ENCODE measurements around the gene HSPA1B.
A peak's percentile ranks its signal among the peaks of the same experiment; 100 is the strongest.
"Not testable (repeated sequence)": the region's sequence is repeated elsewhere in the genome, so short reads cannot be mapped to it uniquely, and the experiment has no call there.

HSPA1B gene

DNA sequence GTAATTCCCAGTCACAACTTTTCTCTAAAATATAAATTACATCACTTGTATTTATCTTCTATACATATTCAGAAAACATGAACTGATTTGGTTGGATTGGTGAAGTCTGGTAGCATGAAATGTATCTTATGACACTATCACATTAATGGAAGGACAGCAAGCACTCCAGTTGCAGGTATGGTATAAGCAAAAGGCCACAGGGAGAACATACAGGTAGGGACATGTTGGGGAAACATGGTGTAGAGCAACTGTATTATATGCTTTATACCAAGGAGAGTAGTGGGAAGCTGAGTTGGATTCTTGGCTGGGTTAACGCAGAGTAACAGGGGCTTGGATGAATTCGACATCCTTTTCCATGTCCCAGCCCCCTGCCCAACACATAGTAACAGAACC is 30.5 kb upstream of the HSPA1B start:
- no peak for DNase-seq (ENCODE audit: low read depth, low spot score)
- peak overlapping the region; percentile 94 for H3K27ac ChIP-seq

DNA sequence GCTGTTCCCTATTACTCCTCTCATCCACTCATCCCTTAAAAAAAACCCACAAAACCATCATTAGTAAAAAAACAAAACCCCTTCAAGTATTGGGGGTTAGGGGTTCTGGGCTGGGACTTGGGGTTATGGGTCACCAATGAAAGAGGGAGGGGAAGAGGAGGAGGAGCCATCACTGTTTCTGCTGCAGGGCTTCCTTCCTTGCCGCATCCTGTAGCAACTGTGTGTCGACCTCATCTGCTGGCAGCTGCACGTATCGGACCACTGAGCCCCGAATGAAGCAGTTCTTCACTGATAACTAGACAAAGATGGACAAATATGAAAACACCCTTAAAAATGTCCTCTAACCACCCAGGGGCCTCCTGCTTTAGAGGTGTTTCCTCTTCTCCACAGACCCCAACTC is 29.9 kb upstream of the HSPA1B start:
- H3K27ac ChIP-seq: peak overlapping the region; percentile 94
- no peak for DNase-seq (ENCODE audit: low read depth, low spot score)

DNA sequence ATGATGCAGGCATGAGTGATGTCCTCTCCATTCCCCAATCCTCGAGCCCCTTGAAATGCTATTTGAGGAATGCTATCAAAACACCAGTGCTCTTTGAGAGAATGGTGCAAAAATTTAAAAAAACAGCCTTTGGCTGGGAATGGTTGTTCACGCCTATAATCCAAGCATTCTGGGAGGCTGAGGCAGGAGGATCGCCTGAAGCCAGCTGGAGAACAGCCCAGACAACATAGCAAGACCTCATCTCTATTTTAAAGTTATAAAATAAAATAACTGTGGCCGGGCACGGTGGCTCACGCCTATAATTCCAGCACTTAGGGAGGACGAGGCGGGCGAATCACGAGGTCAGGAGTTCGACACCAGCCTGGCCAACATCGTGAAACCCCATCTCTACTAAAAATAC is 27.8 kb upstream of the HSPA1B start:
- DNase-seq (ENCODE audit: low read depth, low spot score): no peak
- no peak overlapping the region for H3K27ac ChIP-seq

DNA sequence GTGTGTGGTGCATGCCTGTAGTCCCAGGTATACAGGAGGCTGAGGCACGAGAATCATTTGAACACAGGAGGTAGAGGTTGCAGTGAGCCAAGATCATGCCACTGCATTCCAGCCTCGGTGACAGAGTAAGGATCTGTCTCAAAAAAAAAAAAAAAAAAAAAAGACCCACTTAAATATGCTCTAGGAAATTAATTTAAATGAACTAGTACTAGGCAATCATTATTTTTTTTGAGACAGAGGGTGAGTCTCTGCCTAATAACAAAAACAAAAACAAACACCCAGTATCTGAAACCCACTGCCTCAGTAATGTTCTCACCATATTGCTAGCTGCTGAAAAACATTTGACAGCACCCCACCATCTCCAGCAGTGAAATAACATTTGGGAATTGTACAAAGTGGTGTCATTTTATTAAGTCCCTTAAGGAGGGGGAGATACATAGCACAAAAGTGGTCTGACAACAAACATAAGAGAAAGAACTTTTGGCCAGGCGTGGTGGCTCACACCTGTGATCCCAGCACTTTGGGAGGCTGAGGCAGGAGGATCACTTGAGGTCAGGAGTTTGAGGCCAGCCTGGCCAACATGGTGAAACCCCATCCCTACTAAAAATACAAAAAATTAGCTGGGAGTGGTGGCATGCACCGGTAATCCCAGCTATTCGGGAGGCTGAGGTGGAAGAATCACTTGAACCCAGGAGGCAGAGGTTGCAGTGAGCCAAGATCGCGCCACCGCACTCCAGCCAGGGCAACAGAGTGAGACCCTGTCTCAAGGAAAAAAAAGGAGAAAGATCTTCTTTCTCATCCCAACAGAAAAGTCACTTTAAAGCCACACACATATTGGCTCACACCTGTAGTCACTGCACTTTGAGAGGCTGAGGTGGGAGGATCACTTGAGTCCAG is 26.3 kb upstream of the HSPA1B start:
- not testable (repeated sequence) for DNase-seq (ENCODE audit: low read depth, low spot score); H3K27ac ChIP-seq

DNA sequence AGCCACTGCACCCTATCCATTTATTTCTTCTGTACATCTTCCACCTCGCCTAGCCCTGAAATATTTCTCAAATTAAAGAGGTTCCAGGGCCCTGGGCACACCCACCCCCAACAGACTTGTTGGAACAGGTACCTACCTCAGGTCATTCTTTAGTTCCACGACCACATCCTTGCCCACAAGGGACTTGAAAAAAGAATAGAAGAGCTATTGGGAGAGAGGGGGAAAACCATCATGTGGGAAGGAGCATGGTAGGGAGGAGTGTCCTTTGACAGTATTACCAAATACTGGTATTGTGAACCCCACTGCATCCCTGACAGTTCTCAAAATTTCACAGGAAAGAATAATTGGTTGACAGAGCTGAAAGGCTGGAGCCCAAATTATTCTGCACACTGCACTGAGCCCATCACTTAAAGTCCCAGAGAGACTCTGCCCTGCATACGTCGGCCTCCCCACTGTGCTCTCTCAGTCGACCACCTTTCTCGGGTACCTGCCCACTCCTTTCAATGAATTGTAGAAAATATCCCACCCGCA is 21.5 kb upstream of the HSPA1B start:
- DNase-seq (ENCODE audit: low read depth, low spot score): no peak

DNA sequence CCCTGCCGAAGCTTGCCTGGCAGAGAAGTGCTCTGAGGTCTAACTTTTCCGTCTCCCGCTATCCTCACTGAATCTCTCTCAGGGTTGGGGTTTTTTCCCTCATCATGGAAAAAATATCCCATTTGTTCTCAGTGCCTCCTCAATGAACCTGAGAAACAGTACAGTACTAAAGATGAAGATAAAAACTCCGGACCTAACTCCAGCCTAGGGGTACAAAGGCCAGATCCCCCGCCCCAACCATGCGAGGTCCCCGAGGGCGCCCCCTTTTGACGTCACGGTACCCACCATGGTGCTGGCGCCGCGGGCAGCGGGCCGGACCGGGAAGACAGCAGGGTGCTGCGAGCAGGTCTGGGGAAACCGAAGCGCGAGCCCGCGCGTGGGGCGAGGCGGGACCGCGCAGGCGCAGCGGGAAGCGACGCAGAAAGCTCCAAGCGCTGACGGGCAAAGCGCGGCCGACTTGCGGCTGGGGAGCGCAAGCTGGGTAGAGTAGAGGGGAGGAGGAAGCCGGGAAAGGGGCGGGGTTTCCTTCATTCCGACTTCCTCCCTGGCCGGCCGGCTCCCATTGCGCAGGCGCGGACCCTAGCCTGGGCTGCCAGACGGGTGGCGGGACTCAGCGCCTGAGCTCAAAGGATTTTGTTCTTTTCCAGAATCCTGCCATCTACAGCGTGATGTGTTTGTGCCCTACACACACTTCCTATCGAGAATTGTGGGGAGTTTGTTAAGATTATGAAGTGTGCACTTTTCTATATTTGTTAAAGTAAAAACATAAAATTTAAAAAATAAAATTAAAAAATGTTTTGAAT is 20.9 kb upstream of the HSPA1B start, which contains the start of gene LSM2:
Gene LSM2, minus strand, starts transcription at position 497 of the 803 bp plus-strand sequence. Its CDS starts 209 bp downstream, at position 288.
- no peak for DNase-seq (ENCODE audit: low read depth, low spot score)
- peak within 1 kb of the TSS; percentile 70 for H3K27ac ChIP-seq

More for the DNA sequence above, 21.5 kb upstream of the HSPA1B start:
- peak overlapping the region; percentile 70 for H3K27ac ChIP-seq

DNA sequence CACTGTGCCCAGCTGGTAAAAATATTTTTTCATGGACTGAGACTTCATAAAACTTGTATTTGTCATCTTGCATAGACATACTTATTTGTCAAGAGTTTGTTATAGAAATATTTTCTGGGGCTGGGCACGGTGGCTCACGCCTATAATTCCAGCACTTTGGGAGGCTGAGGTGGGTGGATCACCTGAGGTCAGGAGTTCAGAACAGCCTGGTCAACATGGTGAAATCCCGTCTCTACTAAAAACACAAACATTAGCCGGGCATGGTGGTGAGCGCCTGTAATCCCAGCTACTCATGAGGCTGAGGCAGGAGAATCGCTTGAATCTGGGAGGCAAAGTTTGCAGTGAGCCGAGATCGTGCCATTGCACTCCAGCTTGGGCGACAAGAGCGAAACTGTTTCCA is 18.9 kb upstream of the HSPA1B start:
- not testable (repeated sequence) for H3K27ac ChIP-seq; DNase-seq (ENCODE audit: low read depth, low spot score)

DNA sequence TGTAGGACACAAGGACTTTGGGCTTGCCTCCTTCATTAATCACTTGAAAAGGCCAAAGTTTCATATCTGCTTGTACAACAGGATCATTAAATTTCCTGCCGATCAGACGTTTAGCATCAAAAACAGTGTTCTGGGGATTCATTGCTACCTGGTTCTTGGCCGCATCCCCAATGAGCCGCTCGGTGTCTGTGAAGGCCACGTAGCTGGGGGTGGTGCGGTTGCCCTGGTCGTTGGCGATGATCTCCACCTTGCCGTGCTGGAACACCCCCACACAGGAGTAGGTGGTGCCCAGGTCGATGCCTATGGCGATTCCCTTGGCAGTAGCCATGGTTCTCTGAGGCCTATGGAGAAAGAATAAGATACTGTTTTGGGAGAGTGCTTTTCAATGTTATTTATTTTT is 15.9 kb upstream of the HSPA1B start:
- no peak for DNase-seq (ENCODE audit: low read depth, low spot score)
- no peak overlapping the region for H3K27ac ChIP-seq

DNA sequence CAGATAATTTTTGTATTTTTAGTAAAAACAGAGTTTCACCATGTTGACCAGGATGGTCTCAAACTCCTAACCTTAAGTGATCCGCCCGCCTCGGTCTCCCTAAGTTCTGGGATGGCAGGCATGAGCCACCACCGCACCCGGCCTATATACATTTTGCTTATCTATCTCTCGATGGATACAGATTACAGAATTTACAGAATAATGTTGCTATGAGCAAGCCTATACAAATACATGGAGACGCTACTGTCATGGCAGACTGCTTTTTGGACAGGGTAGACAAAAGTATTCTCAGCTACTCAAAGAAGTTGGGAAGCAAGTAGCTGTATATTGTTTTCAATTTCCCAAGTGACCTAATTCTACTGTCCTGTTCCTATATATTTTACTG is 14.1 kb upstream of the HSPA1B start:
- peak overlapping the region; percentile 90 for H3K27ac ChIP-seq

DNA sequence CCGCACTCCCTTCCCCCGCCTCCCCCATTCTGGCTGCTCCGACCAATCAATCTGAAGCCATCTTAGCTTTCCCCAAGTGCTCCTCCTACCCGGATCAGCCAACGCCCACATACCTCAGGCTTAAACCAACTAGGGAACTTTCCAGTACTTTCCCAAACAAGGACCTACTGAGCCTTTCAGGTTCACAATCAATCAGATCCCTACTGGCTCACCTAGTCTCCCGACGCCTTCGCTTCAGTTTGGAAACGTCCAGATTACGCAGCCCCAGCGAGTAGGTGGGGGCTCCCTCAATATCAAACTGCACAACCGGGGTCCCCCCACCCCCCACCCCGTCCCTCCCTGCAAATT is 12.9 kb upstream of the HSPA1B start:
- H3K27ac ChIP-seq: peak overlapping the region; percentile 90

More for the DNA sequence above, 14.1 kb upstream of the HSPA1B start:
- DNase-seq (ENCODE audit: low read depth, low spot score): no peak

DNA sequence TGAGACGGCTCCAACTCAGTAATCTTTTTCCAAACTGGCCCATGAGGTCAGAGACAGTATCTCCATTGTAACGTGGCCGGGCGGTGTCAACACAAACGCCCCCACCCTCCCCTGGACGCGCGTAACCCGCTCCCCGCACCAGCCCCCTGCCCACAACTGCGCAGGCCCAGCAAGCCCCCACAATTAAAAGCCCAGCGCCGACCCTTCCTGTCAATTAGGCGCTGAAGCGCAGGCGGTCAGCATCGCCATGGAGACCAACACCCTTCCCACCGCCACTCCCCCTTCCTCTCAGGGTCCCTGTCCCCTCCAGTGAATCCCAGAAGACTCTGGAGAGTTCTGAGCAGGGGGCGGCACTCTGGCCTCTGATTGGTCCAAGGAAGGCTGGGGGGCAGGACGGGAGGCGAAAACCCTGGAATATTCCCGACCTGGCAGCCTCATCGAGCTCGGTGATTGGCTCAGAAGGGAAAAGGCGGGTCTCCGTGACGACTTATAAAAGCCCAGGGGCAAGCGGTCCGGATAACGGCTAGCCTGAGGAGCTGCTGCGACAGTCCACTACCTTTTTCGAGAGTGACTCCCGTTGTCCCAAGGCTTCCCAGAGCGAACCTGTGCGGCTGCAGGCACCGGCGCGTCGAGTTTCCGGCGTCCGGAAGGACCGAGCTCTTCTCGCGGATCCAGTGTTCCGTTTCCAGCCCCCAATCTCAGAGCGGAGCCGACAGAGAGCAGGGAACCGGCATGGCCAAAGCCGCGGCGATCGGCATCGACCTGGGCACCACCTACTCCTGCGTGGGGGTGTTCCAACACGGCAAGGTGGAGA is 12.3 kb upstream of the HSPA1B start, which contains the start of the genes HSPA1A and HSPA1L:
Gene HSPA1A, plus strand, starts transcription at position 519 of the 814 bp plus-strand sequence. Its CDS starts 214 bp downstream, at position 733.
Gene HSPA1L, minus strand, starts transcription at position 259 of the 814 bp plus-strand sequence. CDS start 3,311 bp downstream, outside the sequence.
- DNase-seq (ENCODE audit: low read depth, low spot score): peak; percentile 79
- H3K27ac ChIP-seq: peak within 1 kb of the TSS; percentile 90

More for the DNA sequence above, 12.9 kb upstream of the HSPA1B start:
- DNase-seq (ENCODE audit: low read depth, low spot score): peak; percentile 93

DNA sequence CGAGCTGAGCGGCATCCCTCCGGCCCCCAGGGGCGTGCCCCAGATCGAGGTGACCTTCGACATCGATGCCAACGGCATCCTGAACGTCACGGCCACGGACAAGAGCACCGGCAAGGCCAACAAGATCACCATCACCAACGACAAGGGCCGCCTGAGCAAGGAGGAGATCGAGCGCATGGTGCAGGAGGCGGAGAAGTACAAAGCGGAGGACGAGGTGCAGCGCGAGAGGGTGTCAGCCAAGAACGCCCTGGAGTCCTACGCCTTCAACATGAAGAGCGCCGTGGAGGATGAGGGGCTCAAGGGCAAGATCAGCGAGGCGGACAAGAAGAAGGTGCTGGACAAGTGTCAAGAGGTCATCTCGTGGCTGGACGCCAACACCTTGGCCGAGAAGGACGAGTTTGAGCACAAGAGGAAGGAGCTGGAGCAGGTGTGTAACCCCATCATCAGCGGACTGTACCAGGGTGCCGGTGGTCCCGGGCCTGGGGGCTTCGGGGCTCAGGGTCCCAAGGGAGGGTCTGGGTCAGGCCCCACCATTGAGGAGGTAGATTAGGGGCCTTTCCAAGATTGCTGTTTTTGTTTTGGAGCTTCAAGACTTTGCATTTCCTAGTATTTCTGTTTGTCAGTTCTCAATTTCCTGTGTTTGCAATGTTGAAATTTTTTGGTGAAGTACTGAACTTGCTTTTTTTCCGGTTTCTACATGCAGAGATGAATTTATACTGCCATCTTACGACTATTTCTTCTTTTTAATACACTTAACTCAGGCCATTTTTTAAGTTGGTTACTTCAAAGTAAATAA is 10.2 kb upstream of the HSPA1B start:
- DNase-seq (ENCODE audit: low read depth, low spot score): not testable (repeated sequence)

DNA sequence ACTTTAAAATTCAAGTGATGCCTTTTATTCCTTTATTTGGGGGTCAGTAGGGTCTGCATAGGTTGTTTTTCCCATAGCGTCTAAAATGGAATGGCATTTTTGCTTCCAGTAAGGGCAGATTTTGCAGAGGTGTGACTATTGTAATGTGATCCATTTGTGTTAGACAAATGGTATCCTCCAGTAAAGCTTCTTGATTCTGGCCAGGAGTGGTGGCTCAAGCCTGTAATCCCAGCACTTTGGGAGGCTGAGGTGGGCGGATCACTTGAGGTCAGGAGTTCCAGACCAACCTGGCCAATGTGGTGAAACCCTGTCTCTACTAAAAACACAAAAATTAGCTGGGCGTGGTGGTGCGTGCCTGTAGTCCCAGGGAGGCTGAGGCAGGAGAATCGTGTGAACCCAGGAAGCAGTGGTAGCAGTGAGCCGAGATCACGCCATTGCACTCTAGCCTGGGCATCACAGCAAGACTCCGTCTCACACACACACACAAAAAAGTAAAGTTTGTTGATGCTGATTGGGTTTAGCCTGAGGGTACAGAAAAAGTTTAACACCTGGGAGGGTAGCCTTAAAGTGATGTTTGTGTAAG is 9.5 kb upstream of the HSPA1B start:
- peak overlapping the region; percentile 38 for H3K27ac ChIP-seq

More for the DNA sequence above, 10.2 kb upstream of the HSPA1B start:
- peak overlapping the region; percentile 38 for H3K27ac ChIP-seq

DNA sequence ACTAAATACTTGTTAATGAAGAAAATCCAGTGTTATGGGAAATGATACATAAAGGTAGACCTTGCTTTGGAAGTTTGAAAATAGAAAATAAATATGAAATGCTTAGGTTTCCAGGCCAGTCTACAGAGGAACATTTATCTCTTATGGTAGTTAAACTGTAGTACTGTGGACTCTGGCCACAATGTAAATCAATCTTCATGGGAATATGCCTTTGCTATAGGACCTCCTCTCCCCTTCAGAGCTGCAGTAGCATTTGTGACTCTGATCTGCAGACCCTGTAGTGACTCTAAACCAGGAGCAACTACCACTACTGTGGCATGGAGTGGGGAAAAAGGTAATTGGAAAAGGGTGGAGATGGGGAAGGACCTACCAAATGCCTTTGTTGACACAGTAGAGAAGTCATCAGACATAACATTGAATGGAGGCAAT is 7.7 kb upstream of the HSPA1B start:
- no peak for DNase-seq (ENCODE audit: low read depth, low spot score)
- H3K27ac ChIP-seq: no peak overlapping the region

More for the DNA sequence above, 9.5 kb upstream of the HSPA1B start:
- DNase-seq (ENCODE audit: low read depth, low spot score): not testable (repeated sequence)

DNA sequence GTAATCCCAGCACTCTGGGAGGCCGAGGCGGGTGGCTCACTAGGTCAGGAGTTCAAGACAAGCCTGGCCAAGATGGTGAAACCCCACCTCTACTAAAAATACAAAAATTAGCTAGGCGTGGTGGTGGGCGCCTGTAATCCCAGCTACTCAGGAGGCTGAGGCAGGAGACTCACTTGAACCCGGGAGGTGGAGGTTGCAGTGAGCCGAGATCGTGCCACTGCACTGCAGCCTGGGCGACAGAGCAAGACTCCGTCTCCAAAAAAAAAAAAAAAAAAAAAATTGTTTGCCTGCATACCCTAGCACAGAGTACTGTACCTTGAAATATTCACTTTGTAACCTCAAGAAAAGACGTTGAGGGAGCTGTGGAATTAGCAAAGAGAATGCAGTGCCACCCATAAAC is 7.1 kb upstream of the HSPA1B start:
- not testable (repeated sequence) for DNase-seq (ENCODE audit: low read depth, low spot score); H3K27ac ChIP-seq

DNA sequence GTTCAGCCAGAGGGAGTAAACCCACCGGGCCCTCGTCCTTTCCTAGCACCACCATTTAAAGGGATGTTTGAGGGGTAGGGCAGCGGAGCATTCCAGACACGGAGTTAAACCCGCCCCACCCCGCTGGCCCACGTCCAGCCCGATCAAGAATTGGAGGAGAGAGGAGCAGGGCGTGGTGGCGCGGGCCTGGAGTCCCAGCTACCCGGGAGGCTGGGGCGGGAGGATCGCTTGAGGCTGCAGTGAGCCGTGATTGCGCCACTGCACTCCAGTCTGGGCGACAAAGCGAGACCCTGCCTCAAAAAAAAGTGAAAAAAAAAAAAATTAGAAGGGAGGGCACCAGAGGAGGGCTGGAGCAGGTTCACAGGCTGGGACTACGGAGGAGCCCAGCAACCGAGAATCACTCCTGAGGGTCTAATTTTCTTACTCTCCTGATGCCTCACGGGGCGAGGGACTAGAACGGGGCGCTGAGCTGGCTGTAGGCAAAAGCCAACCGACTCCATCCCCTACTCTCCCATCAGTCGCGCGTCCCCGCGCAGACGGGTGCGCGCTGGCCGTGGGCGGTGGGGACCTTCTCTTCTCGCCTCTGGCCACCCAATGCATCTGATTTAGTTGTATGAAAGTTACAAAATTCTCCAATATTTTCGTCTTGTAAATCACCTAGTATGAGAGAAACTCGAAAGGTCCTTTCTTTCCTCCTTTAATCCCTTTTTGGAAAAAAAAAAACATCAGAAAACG is 6.1 kb upstream of the HSPA1B start:
- peak overlapping the region; percentile 96 for H3K27ac ChIP-seq
- no peak for DNase-seq (ENCODE audit: low read depth, low spot score)

DNA sequence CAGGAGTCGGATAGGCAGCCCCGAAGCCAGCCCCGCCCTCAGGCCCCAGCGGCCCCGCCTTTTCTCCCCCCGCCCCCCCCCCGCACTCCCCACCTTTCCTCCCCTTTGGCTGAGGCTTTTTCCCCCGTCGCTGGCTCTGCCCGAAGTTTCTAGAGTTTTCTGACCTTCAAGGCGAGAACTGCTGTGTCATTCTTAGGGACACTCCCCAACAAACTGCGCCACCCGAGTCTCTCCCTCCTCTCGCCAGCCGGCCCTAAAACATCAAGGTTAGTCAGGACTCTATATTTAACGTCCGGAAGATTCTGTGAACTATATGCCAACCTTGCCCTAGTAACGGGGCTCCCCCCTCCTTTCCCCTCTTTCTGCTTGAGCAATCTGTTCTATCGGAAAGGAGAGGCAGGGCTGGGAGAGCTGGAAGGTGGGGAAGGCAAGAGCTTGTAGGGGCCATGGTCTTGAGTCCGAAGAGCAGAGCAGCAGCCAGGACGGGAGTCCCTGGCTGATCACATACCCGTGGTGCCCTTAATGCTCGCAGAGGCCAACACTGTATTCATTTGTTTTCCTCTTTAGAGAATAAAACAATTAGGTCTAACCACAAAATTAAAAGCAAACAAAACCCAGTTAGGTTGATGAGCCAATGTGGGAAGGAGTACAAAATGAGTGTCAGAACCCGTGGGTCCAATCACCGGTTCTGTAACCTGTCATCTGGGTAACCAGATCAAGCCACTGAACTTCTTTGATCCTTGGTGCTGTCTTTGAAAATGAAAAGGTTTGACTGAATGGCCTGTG is 5.3 kb upstream of the HSPA1B start:
- H3K27ac ChIP-seq: peak overlapping the region; percentile 96
- no peak for DNase-seq (ENCODE audit: low read depth, low spot score)

Data from epithelial cell of prostate (primary cell).